GM23248 (cell line): ENCODE data around the gene KDM1A. TPM values are rescaled to one million over a fixed set of nuclear protein-coding genes. Genes with fewer than 3 reads are reported as not detected.

ENCODE experiments used
- DNase-seq: peaks from one replicate; pipeline ENCODE4 v3.0.0-alpha.2; 2015
- H2AFZ ChIP-seq: fragments of 200-600 bp; sonication (generic); 2 replicates; pipeline ENCODE4 v1.6.1; 2016; ENCODE audit warnings: antibody characterized with exemption
- H3F3A ChIP-seq: fragments of 200-600 bp; sonication (generic); 2 replicates; pipeline ENCODE4 v1.6.1; 2016; ENCODE audit warnings: mild to moderate bottlenecking, antibody characterized with exemption, mixed run types; ENCODE audit not compliant: insufficient read depth
- H3K27ac ChIP-seq: fragments of 200-600 bp; sonication (generic); 2 replicates; pipeline ENCODE4 v1.5.1; 2016; ENCODE audit warnings: mild to moderate bottlenecking
- H3K27me3 ChIP-seq: fragments of 200-600 bp; sonication (generic); replicated peaks from 2 replicates; pipeline ENCODE4 v1.6.1; 2016; ENCODE audit warnings: mild to moderate bottlenecking; ENCODE audit not compliant: insufficient read depth
- H3K36me3 ChIP-seq: fragments of 200-600 bp; sonication (generic); 2 replicates; pipeline ENCODE4 v1.6.1; 2016; ENCODE audit warnings: low read depth, mild to moderate bottlenecking
- H3K4me1 ChIP-seq: fragments of 200-600 bp; sonication (generic); 2 replicates; pipeline ENCODE4 v1.6.1; 2016; ENCODE audit warnings: mild to moderate bottlenecking; ENCODE audit not compliant: insufficient read depth
- H3K4me2 ChIP-seq: fragments of 200-600 bp; sonication (generic); one replicate; pipeline ENCODE4 v1.6.1; 2016; ENCODE audit warnings: mild to moderate bottlenecking; ENCODE audit not compliant: unreplicated experiment
- H3K4me3 ChIP-seq: fragments of 200-600 bp; sonication (generic); 2 replicates; pipeline ENCODE4 v1.5.1; 2016; ENCODE audit warnings: mild to moderate bottlenecking
- H3K79me2 ChIP-seq: fragments of 200-600 bp; sonication (generic); 2 replicates; pipeline ENCODE4 v1.6.1; 2016; ENCODE audit warnings: mild to moderate bottlenecking; ENCODE audit not compliant: insufficient read depth
- H3K9ac ChIP-seq: fragments of 200-600 bp; sonication (generic); 2 replicates; pipeline ENCODE4 v1.6.1; 2016; ENCODE audit warnings: mild to moderate bottlenecking
- H3K9me2 ChIP-seq: fragments of 200-600 bp; sonication (generic); 2 replicates; pipeline ENCODE4 v1.6.1; 2016; ENCODE audit warnings: mixed run types, mild to moderate bottlenecking, moderate library complexity; ENCODE audit not compliant: insufficient read depth
- H3K9me3 ChIP-seq: fragments of 200-600 bp; sonication (generic); one replicate; pipeline ENCODE4 v1.6.1; 2017; ENCODE audit warnings: low read depth
- H4K20me1 ChIP-seq: fragments of 200-600 bp; sonication (generic); 2 replicates; pipeline ENCODE4 v1.6.0; 2016; ENCODE audit not compliant: insufficient read depth
- EZH2 ChIP-seq: fragments of 200-600 bp; sonication (generic); IDR thresholded peaks from 2 replicates; pipeline ENCODE4 v1.6.1; 2018; ENCODE audit warnings: antibody characterized with exemption, mild to moderate bottlenecking; ENCODE audit not compliant: insufficient read depth, poor library complexity, severe bottlenecking
- EZH2phosphoT487 ChIP-seq: fragments of 200-600 bp; sonication (generic); IDR thresholded peaks from 2 replicates; pipeline ENCODE4 v1.6.1; 2018; ENCODE audit warnings: antibody characterized with exemption, moderate library complexity, mild to moderate bottlenecking, low read depth; ENCODE audit not compliant: insufficient read depth
- WGBS, 2 experiments: methylation state at CpG; one replicate each; pipeline ENCODE4 v1.1.6; 2015 to 2017; ENCODE audit warnings: low lambda C conversion rate in 2 of 2, low coverage in 1 of 2; ENCODE audit errors: missing lambda C conversion rate in 2 of 2; 5-methylcytosine and 5-hydroxymethylcytosine counted together
- in situ Hi-C: fragments of 300-500 bp; cut with MboI; formaldehyde crosslinking; loops from 2 replicates; pipeline ENCODE4 v1.15.0; 2020
- polyA plus RNA-seq: library from polyadenylated mRNA; unstranded; fragments of >200 nt; fragmentation: Nextera tagmentation; extraction: Ambion mirVana; gene quantifications from 2 replicates; pipeline ENCODE4 v1.2.1, GENCODE V29; 2016
- total RNA-seq: library from RNA; depleted of rRNA; stranded (reverse); fragments of >200 nt; shearing (Covaris generic); gene quantifications from 2 replicates; pipeline ENCODE4 v1.2.3, GENCODE V29; 2014

KDM1A gene
- total and polyA plus RNA-seq, 2 experiments from 2014 or later, result 30.3 to 62.5 TPM

DNA sequence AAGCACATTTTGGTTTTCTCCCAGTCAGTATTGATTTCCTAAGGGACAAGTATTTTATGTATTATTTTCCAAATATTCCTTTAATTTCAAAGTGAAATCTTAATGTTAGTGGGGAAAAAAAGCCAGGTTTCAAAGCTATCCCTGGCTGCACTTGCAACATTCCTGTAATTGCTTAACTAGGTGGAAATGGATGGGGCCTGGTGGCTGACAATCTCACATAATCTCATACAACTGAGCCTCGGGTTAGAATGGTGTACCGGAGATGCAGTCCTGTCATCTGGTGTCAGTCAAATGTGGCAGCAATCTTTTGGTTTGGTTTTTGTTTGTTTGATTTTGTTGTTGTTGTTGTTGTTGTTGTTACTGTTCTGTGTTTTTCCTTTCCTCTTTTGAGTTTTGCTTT is 46.1 kb downstream of the KDM1A start:
- Histone ChIP-seq H3K79me2 (peaks cover 15% of the 10 kb centered on the region; the same call in 1 of the 2 replicates), H3F3A (peaks cover 12% of the 10 kb centered on the region), H4K20me1 (0 out of 2 replicates have a peak, but pooled peaks cover 2% of the 10 kb centered on the region), H3K9me3 (no peaks in the 10 kb centered on the region), H3K27ac (no peak overlapping the region), H3K36me3 (peaks cover 15% of the 10 kb centered on the region; the same call in 1 of the 2 replicates), H3K4me3 (no peak overlapping the region), H3K9me2 (no peaks in the 10 kb centered on the region), H2AFZ (no peak overlapping the region), H3K27me3 (no peaks in the 10 kb centered on the region), H3K9ac (no peak overlapping the region), H3K4me1 (0 out of 2 replicates have a peak, but pooled peaks cover 11% of the 10 kb centered on the region), H3K4me2 (no peak overlapping the region)
- in situ Hi-C loops, result no loop called here
- WGBS, 2 experiments, result 69 to 72% methylated on average over 2 of the region's 2 CpGs
- TF ChIP-seq EZH2 (no peak), EZH2phosphoT487 (no peak)
- no peak for DNase-seq

DNA sequence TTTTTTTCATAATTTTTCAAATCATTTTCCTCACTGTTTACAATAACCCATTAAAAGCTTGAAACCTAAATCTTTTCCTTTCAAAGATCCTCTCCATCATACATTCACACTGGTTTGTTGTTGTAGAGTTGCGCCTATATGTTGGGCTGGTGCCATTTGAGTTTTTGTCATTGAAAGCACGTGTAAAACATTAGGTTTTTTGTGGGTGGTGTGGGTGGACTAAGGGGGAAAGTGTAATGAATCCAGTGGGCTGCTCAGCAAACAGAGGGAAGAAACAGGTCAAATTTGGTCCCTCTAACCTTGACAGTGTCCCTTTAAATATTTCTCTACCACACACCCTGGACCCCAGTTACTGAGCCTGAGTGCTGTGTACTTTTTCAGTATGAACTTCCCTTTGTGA is 46.8 kb downstream of the KDM1A start:
- H4K20me1 ChIP-seq, result 0 out of 2 replicates have a peak, but pooled peaks cover 2% of the 10 kb centered on the region
- H3K27ac ChIP-seq, result no peak overlapping the region
- H3K79me2 ChIP-seq, result peaks cover 15% of the 10 kb centered on the region; the same call in 1 of the 2 replicates
- peaks cover 9% of the 10 kb centered on the region for H3F3A ChIP-seq
- no peaks in the 10 kb centered on the region for H3K9me3 ChIP-seq
- no peak overlapping the region for H2AFZ ChIP-seq
- 57 to 69% methylated on average over 2 of the region's 2 CpGs for WGBS, 2 experiments
- no peak overlapping the region for H3K4me2 ChIP-seq
- no peak overlapping the region for H3K4me3 ChIP-seq
- peaks cover 16% of the 10 kb centered on the region for H3K36me3 ChIP-seq
- in situ Hi-C loops, result no loop called here
- DNase-seq, result no peak
- H3K4me1 ChIP-seq, result 0 out of 2 replicates have a peak, but pooled peaks cover 11% of the 10 kb centered on the region
- TF ChIP-seq EZH2 (no peak), EZH2phosphoT487 (no peak)
- no peaks in the 10 kb centered on the region for H3K27me3 ChIP-seq
- no peaks in the 10 kb centered on the region for H3K9me2 ChIP-seq
- no peak overlapping the region for H3K9ac ChIP-seq

GRCh38 chr1:23069149-23069548 is 49.9 kb downstream of the KDM1A start:
- Histone ChIP-seq H3K4me1 (peaks cover 4% of the 10 kb centered on the region), H3K9me3 (no peaks in the 10 kb centered on the region), H3K4me2 (no peak overlapping the region), H3K27me3 (no peaks in the 10 kb centered on the region), H2AFZ (no peak overlapping the region), H3K9me2 (no peaks in the 10 kb centered on the region), H3F3A (peaks cover 15% of the 10 kb centered on the region; the same call in 1 of the 2 replicates), H3K27ac (no peak overlapping the region), H3K36me3 (peaks cover 19% of the 10 kb centered on the region), H3K9ac (no peak overlapping the region), H3K79me2 (peaks cover 15% of the 10 kb centered on the region; the same call in 1 of the 2 replicates), H3K4me3 (no peak overlapping the region), H4K20me1 (0 out of 2 replicates have a peak, but pooled peaks cover 2% of the 10 kb centered on the region)
- 77 to 83% methylated on average over 2 of the region's 2 CpGs for WGBS, 2 experiments
- TF ChIP-seq EZH2 (no peak), EZH2phosphoT487 (no peak)
- in situ Hi-C loops, result no loop called here
- DNase-seq, result no peak

DNA sequence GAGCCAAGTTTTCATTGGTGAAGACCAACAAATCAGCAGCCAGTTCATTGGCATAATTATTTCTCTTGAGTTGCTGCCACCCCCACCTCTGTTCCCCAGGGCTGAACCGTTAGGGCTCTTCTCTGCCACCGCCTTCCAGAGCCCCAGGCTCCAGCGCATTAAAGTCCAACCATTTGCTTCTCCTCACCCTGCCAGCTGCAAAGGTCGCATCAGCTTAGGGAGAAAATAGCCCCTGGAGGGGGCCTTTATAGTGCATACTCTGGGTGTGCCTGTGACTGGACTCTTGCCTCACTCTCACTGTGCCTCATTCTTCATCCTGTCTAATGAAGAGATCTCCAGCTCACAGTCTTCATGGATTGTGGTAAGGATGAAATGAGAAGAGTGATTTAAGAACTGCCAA is 50.4 kb downstream of the KDM1A start:
- H3K4me2 ChIP-seq, result no peak overlapping the region
- in situ Hi-C loops, result no loop called here
- peaks cover 23% of the 10 kb centered on the region for H3K36me3 ChIP-seq
- H3K9me2 ChIP-seq, result no peaks in the 10 kb centered on the region
- H4K20me1 ChIP-seq, result 0 out of 2 replicates have a peak, but pooled peaks cover 2% of the 10 kb centered on the region
- no peaks in the 10 kb centered on the region for H3K9me3 ChIP-seq
- TF ChIP-seq EZH2 (no peak), EZH2phosphoT487 (no peak)
- H3K9ac ChIP-seq, result no peak overlapping the region
- no peak overlapping the region for H3K4me3 ChIP-seq
- no peak overlapping the region for H3K27ac ChIP-seq
- 98 to 99% methylated on average over 4 of the region's 4 CpGs for WGBS, 2 experiments
- H3K79me2 ChIP-seq, result peaks cover 15% of the 10 kb centered on the region; the same call in 1 of the 2 replicates
- H3K27me3 ChIP-seq, result no peaks in the 10 kb centered on the region
- DNase-seq, result no peak
- H2AFZ ChIP-seq, result no peak overlapping the region
- peaks cover 17% of the 10 kb centered on the region; the same call in 1 of the 2 replicates for H3F3A ChIP-seq
- peaks cover 7% of the 10 kb centered on the region for H3K4me1 ChIP-seq
